Measurements from ENCODE around the gene PLEKHH1.

PLEKHH1 gene

GRCh38 chr14:67630186-67630585 lies 97.1 kb downstream of the PLEKHH1 start:
- TF ChIP-seq ZFX (IDR thresholded peaks at IDR 0.05) (no peak), CTCF (conservative IDR thresholded peaks at IDR 0.05) (no peak)

GRCh38 chr14:67630938-67631337 lies 97.8 kb downstream of the PLEKHH1 start:
- TF ChIP-seq CTCF (conservative IDR thresholded peaks at IDR 0.05) = no peak
- TF ChIP-seq ZFX (IDR thresholded peaks at IDR 0.05) = no peak
- no peak overlapping the region for H3K27ac ChIP-seq

More at GRCh38 chr14:67630186-67630585, 97.1 kb downstream of the PLEKHH1 start:
- no peak overlapping the region for H3K27ac ChIP-seq

DNA sequence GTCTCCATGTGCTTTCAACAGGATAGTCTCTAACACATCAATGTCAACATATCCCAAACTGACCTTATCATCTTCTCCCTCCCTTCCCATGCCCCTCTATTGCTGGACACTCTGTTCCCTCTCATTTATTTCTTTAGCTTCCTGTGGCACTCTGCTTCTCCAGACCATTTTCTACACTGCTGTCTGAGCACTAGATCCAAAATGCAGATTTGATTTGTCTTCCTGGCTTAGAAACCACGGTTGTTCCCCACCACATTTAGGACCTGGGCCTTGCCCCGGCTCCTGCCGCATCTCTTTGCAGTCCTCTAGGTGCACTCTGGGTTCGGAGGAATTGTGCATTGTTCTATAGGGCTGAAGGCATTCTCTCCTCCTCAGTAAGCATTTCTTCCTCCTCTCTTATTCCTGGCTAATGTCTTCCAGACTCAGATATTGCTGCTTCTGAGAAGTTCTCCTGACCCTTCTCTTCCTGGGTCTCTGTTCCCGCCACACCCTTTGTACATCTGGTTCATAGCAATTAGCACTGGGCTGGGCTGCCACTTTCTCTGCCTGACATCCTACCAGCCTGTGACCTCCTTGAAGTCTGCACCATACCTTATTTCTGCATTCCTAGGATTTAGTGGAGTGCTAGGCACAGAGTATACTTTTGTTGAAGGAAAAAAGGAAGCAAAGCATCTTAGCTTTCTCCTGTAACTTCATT lies 100.5 kb downstream of the PLEKHH1 start:
- no peak overlapping the region for H3K27ac ChIP-seq
- TF ChIP-seq ZFX (IDR thresholded peaks at IDR 0.05) = 0 out of 2 replicates have a peak, but pooled peaks have one; percentile 7
- TF ChIP-seq CTCF (conservative IDR thresholded peaks at IDR 0.05) = no peak

DNA sequence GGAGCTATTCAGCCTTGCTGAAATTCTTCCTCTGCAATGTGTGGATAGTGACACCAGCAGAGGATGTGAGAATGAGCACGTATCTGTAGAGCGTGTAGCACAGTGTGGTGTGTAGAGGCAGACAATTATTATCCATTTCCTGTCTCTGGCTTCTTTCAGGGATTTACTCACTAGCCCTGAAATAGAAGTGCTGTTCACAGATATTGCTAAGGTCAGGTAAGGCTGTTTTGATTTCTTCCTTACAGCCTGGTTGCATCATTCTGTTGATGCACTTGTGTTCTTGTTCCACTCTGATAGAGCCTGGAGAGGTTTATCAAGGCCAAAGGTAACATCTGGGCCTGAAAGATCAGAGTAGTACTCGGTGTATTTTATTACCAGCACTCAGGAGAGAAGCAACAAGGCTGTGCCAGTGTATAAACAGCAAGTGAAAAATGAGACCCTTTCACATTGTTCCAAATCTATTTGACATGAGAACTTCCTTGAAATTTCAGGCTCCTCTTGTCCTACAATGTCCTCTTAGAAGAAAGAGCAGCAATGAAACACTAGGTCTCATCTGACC lies 103.3 kb downstream of the PLEKHH1 start:
- no peak for TF ChIP-seq ZFX (IDR thresholded peaks at IDR 0.05)
- no peak for TF ChIP-seq CTCF (conservative IDR thresholded peaks at IDR 0.05)
- no peak overlapping the region for H3K27ac ChIP-seq

GRCh38 chr14:67638642-67639041 lies 105.6 kb downstream of the PLEKHH1 start:
- H3K27ac ChIP-seq = no peak overlapping the region
- TF ChIP-seq CTCF (conservative IDR thresholded peaks at IDR 0.05) (no peak), ZFX (IDR thresholded peaks at IDR 0.05) (no peak)
